HG03175 (cell line): Measurements from ENCODE around the gene TREH.
"Not testable (repeated sequence)": the region's sequence is repeated elsewhere in the genome, so short reads cannot be mapped to it uniquely, and the experiment has no call there.

Experiments used
- ATAC-seq: cut with Tn5 transposase; IDR thresholded peaks from one replicate; pipeline ENCODE4 v1.9.1; 2021; ENCODE audit warnings: mild to moderate bottlenecking, moderate library complexity; ENCODE audit not compliant: unreplicated experiment

Gene TREH

DNA sequence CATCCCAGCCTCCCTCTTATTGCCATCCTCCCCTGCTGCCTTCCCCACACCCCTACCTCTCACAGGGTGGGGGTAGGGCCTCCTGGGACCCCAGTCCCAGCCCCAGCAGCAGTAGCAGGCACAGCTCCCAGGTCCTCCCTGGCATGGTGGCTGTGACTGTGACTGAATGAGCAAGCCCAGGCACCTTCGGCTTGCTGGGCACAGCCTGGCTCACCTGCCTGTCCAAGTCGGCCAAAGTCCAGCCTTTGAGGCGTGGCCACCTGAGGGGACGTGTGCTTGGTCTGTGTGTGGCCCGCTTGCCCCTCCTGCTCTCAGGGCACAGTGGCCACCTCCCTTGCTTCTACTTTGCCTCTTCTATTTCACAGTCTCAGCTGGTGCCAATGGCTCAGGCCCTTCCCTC is at the start of gene TREH:
Gene TREH, minus strand, starts transcription at position 168 of the 400 bp plus-strand sequence. Its CDS starts 23 bp downstream, at position 145.
- ATAC-seq = no peak

GRCh38 chr11:118728112-118728511 is 48.7 kb upstream of the TREH start:
- not testable (repeated sequence) for ATAC-seq

GRCh38 chr11:118727721-118728066 is 48.2 kb upstream of the TREH start:
- not testable (repeated sequence) for ATAC-seq

GRCh38 chr11:118727001-118727720 is 47.7 kb upstream of the TREH start:
- not testable (repeated sequence) for ATAC-seq

DNA sequence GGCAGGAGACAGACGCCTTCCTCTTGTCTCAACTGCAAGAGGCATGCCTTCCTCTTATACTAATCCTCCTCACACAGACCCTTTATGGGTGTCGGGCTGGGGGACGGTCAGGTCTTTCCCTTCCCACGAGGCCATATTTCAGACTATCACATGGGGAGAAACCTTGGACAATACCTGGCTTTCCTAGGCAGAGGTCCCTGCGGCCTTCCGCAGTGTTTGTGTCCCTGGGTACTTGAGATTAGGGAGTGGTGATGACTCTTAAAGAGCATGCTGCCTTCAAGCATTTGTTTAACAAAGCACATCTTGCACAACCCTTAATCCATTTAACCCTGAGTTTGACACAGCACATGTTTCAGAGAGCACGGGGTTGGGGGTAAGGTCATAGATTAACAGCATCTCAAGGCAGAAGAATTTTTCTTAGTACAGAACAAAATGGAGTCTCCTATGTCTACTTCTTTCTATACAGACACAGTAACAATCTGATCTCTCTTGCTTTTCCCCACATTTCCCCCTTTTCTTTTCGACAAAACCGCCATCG is 42.1 kb upstream of the TREH start:
- not testable (repeated sequence) for ATAC-seq

GRCh38 chr11:118720740-118721139 is 41.3 kb upstream of the TREH start:
- ATAC-seq = not testable (repeated sequence)

- not testable (repeated sequence) for ATAC-seq
Observed at GRCh38 chr11:118720078-118720477, 40.6 kb upstream of the TREH start.

- ATAC-seq = not testable (repeated sequence)
Observed at GRCh38 chr11:118718562-118718961, 39.1 kb upstream of the TREH start.

- ATAC-seq = not testable (repeated sequence)
Observed at GRCh38 chr11:118717733-118718132, 38.3 kb upstream of the TREH start.

DNA sequence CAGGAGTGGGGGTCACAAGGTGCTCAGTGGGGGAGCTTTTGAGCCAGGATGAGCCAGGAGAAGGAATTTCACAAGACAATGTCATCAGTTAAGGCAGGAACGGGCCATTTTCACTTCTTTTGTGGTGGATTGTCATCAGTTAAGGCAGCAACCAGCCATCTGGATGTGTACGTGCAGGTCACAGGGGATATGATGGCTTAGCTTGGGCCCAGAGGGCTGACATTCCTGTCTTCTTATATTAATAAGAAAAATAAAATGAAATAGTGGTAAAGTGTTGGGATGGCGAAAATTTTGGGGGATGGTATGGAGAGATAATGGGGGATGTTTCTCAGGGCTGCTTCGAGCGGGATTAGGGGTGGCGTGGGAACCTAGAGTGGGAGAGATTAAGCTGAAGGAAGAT is 37.8 kb upstream of the TREH start:
- not testable (repeated sequence) for ATAC-seq

DNA sequence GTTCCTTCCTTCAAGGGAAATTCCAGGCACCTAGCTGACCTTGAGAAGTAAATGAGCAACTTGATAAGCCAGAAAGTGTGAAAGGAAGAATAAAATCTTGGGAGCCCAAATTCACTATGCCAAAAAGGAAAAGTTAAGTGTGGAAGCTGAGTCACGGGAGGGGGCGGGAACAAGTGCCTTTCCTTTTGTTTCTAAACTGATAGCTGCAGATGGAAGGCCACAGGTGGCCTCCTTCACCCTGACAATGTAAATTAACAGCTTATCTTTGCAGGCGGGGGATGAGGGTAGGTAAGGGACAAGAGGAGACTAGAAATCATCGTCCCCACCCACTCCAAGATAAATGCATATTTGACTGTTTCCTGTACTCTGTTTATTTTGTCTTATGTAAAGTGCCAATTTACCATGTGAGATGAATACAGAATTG is 36.4 kb upstream of the TREH start:
- no peak for ATAC-seq

- ATAC-seq = no peak
Observed at GRCh38 chr11:118715245-118715831, 35.9 kb upstream of the TREH start.

GRCh38 chr11:118714816-118715215 is 35.4 kb upstream of the TREH start:
- no peak for ATAC-seq

DNA sequence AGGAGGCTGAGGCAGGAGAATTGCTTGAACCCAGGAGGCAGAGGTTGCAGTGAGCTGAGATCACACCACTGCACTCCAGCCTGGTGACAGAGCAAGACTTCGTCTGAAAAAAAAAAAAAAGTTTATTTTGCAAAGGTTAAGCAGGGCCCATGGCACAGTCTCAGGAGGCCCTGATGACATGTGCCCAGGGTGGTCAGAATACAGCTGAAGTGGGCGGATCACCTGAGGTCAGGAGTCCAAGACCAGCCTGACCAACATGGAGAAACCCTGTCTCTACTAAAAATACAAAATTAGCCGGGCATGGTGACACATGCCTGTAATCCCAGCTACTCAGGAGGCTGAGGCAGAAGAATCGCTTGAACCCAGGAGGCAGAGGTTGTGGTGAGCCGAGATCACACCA is 35.0 kb upstream of the TREH start:
- not testable (repeated sequence) for ATAC-seq

DNA sequence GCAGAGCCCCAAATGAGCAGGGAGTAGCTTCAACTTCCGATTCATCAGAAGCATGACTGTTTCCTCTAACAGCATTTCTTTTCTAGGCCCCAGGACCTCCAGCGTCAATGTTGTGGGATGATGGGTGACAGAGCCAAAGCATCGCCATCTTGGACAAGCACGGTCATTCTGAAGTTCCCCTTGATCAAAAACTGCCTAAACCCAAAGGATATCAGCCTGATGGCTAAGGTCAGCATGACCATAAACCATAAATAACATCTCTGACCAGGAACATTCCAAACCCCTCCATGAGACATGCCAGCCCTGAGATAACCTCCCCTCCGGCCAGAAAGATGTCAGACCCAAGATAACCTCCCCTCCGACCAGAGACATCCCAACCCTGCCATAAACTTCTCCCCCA is 28.8 kb upstream of the TREH start:
- no peak for ATAC-seq

DNA sequence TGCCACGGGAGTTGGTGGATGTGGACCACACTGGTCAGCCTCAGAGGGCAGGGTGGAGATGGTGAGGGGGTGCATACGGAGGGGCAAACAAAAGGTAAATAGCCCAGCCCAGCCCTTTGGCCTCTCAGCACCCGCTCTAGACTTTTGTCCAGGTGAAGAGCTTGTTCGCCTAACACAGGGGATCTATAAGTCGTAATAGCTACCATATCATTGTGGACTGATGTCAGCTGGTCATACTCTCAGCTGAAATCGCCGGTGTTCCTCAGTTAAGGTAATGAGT is 27.0 kb upstream of the TREH start:
- ATAC-seq = no peak

DNA sequence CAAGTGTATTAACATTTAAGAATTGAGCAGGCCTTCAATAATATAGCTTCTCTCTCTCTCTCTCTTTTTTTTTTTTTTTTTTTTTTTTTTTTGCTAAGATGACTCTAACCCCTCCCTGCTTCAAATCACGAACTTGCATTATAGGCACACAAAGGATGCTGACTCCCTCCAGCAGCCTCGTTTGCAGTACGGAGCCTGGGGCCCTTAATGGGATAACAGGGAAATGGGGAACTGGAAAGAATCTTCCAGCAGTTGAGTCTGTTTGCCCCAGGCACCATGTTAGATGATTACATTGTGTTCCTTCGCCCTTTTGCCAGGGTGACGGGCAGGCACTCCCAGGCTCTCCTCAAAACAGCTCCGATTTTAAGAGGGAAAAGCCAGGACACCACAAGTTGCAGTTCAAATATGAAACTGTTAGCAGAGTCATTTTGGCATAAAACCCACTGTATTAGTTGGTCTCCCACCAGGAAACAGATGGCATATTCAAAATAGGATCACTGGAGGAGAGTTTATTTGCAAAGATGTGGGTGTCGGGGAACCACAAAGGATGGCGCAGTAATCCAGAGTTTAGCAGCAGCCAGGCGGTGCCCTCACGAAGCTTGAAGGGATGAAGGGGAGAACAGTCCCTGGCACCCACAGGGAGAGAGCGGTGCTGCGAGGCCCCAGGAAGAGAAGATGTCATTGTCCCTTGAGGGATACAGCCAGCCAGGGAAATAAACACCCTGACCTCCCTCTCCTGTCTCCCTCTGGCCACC is 26.5 kb upstream of the TREH start:
- ATAC-seq = no peak

DNA sequence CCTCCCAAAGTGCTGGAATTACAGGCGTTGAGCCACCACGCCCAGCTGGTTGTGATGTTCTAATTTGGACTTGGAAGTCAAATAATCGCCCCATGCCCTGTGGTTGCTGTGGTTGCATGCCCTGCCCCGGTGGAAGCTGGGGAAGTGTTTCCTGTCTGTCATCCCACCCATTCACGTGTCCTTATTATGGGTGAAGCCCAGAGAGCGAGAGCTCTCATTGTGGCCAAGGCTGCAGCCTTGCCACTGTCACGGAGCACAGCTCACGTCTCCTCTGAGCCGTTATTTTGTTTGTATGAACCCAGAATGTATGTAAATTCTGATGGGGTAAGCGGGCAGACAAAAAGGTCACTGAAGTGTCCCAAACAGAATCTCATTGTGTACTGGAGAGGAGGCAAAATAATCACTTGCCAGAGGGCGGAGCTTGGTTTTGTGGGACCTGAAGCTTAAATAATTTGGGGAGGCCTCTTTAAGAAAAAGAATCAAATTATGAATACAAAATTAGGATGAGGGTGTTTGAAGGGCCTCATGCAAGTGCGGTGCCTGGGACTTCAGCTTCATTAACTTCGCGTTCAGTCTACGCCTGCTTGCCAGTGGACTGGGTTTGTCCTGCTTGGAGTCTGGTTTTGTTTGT is 25.8 kb upstream of the TREH start:
- ATAC-seq = no peak

GRCh38 chr11:118703563-118704106 is 24.2 kb upstream of the TREH start:
- no peak for ATAC-seq

- ATAC-seq = no peak
Observed at GRCh38 chr11:118699506-118700220, 20.2 kb upstream of the TREH start.
